H1 (cell line): ENCODE data around the gene GAPDHS. TPM values are rescaled to one million over a fixed set of nuclear protein-coding genes. Genes with fewer than 3 reads are reported as not detected.

Experiments
- CTCF ChIA-PET: fragments of 300-600 bp; sonication (Branson Sonifier 250); formaldehyde crosslinking; loops from one replicate; lab custom pipeline; 2021; ENCODE audit not compliant: partially characterized antibody; lab: Charles Lee
- POLR2A ChIA-PET: fragments of 300-600 bp; sonication (Branson Sonifier 250); formaldehyde crosslinking; loops from one replicate; lab custom pipeline; 2021; ENCODE audit warnings: inconsistent platforms; ENCODE audit not compliant: partially characterized antibody; lab: Charles Lee
- DNase-seq, 2 experiments: peaks; one replicate each; pipeline versions ENCODE4 v3.0.0 to v3.0.0-alpha.2; 2010 to 2022; ENCODE audit warnings: low spot score in 2 of 2, low read depth in 1 of 2, mixed read lengths in 1 of 2
- FAIRE-seq: peaks from 2 replicates; lab custom pipeline; 2011; peaks lifted over from hg19 to GRCh38; lab: Jason Lieb, UNC
- H2AFZ ChIP-seq: 2 replicates; pipeline ENCODE4 v1.8.1; 2012; ENCODE audit warnings: low read length, inconsistent platforms
- H2AK5ac ChIP-seq: 2 replicates; pipeline ENCODE4 v1.6.1; 2013; ENCODE audit warnings: low read depth, low read length
- H2BK120ac ChIP-seq: replicated peaks from 2 replicates; pipeline ENCODE3; 2013; ENCODE audit warnings: low read depth, low read length, inconsistent platforms
- H2BK12ac ChIP-seq: 2 replicates; pipeline ENCODE4 v1.6.1; 2013; ENCODE audit warnings: low read depth, low read length
- H2BK15ac ChIP-seq: 2 replicates; pipeline ENCODE4 v1.6.1; 2013; ENCODE audit warnings: low read length
- H2BK20ac ChIP-seq: 2 replicates; pipeline ENCODE4 v1.6.1; 2013; ENCODE audit warnings: low read length
- H2BK5ac ChIP-seq: 2 replicates; pipeline ENCODE4 v1.6.1; 2013; ENCODE audit warnings: low read depth, low read length
- H3K14ac ChIP-seq: 2 replicates; pipeline ENCODE4 v1.6.1; 2013; ENCODE audit warnings: inconsistent platforms; ENCODE audit not compliant: insufficient read length
- H3K18ac ChIP-seq: 2 replicates; pipeline ENCODE4 v1.6.1; 2013; ENCODE audit warnings: low read length; ENCODE audit errors: extremely low read depth
- H3K23ac ChIP-seq: 2 replicates; pipeline ENCODE4 v1.6.1; 2013; ENCODE audit warnings: inconsistent platforms; ENCODE audit not compliant: insufficient read length
- H3K23me2 ChIP-seq: 2 replicates; pipeline ENCODE4 v1.6.1; 2013; ENCODE audit warnings: low read depth, low read length
- H3K27ac ChIP-seq: 2 replicates; pipeline ENCODE4 v1.6.1; 2011; ENCODE audit warnings: low read depth, low read length, inconsistent platforms
- H3K27me3 ChIP-seq, 4 experiments: replicated peaks in 1 of 4; 1 replicate in 1 of 4; 2 replicates in 3 of 4; pipeline versions ENCODE4 v1.6.1 to v1.8.1; 2011 to 2013; ENCODE audit warnings: low read length in 3 of 4, mild to moderate bottlenecking in 3 of 4, inconsistent platforms in 2 of 4, mixed read lengths in 2 of 4, moderate library complexity in 1 of 4; ENCODE audit not compliant: control insufficient read depth in 3 of 4, insufficient read depth in 3 of 4; ENCODE audit errors: extremely low read depth in 1 of 4
- H3K36me3 ChIP-seq, 4 experiments: 2 replicates each; pipeline versions ENCODE4 v1.6.1 to v1.8.1; 2011 to 2013; ENCODE audit warnings: mild to moderate bottlenecking in 4 of 4, low read length in 3 of 4, moderate library complexity in 2 of 4, control low read depth in 1 of 4, inconsistent platforms in 1 of 4; ENCODE audit not compliant: insufficient read depth in 4 of 4, control insufficient read depth in 2 of 4
- H3K4ac ChIP-seq: replicated peaks from 2 replicates; pipeline ENCODE3; 2013; ENCODE audit warnings: low read length, low read depth, mixed read lengths, inconsistent platforms; ENCODE audit not compliant: insufficient read length
- H3K4me1 ChIP-seq, 4 experiments: replicated peaks in 1 of 4; 1 replicate in 1 of 4; 2 replicates in 3 of 4; pipeline versions ENCODE4 v1.6.1 to v1.8.1; 2011 to 2013; ENCODE audit warnings: low read length in 3 of 4, inconsistent platforms in 2 of 4, mixed read lengths in 1 of 4; ENCODE audit not compliant: insufficient read depth in 4 of 4, control insufficient read depth in 3 of 4
- H3K4me2 ChIP-seq, 2 experiments: 2 replicates each; pipeline versions ENCODE4 v1.6.1 to v1.8.1; 2011 to 2013; ENCODE audit warnings: low read depth in 2 of 2, low read length in 2 of 2, control low read depth in 1 of 2, inconsistent platforms in 1 of 2, mild to moderate bottlenecking in 1 of 2; ENCODE audit not compliant: insufficient read depth in 1 of 2
- H3K4me3 ChIP-seq, 4 experiments: fragments of 200-600, 300-600 bp in 1 of 4; sonication (generic), shearing (Covaris generic), sonication (Bioruptor Twin) in 1 of 4; 2 replicates each; pipeline versions ENCODE4 v1.5.1 to v1.8.1; 2011 to 2016; ENCODE audit warnings: low read length in 4 of 4, low read depth in 3 of 4, control low read depth in 2 of 4, inconsistent platforms in 2 of 4, mild to moderate bottlenecking in 2 of 4, mixed read lengths in 1 of 4, moderate library complexity in 1 of 4; ENCODE audit not compliant: insufficient read depth in 2 of 4; ENCODE audit errors: extremely low read depth in 1 of 4
- H3K56ac ChIP-seq: replicated peaks from 2 replicates; pipeline ENCODE3; 2013; ENCODE audit warnings: low read depth, mild to moderate bottlenecking, mixed read lengths, low read length, inconsistent platforms; ENCODE audit not compliant: insufficient read length
- H3K79me1 ChIP-seq: 2 replicates; pipeline ENCODE4 v1.6.1; 2013; ENCODE audit warnings: low read depth, low read length, control low read depth
- H3K79me2 ChIP-seq, 2 experiments: 2 replicates each; pipeline versions ENCODE4 v1.6.1 to v1.8.1; 2012 to 2013; ENCODE audit warnings: low read length in 2 of 2, mild to moderate bottlenecking in 2 of 2, inconsistent platforms in 1 of 2; ENCODE audit not compliant: insufficient read depth in 2 of 2, control insufficient read depth in 1 of 2
- H3K9ac ChIP-seq, 4 experiments: replicated peaks in 1 of 4; 1 replicate in 1 of 4; 2 replicates in 3 of 4; pipeline versions ENCODE4 v1.6.1 to v1.8.1; 2011 to 2013; ENCODE audit warnings: low read depth in 3 of 4, low read length in 3 of 4, control low read depth in 2 of 4, mild to moderate bottlenecking in 2 of 4, moderate library complexity in 2 of 4, inconsistent platforms in 1 of 4; ENCODE audit errors: extremely low read depth in 1 of 4
- H3K9me3 ChIP-seq, 2 experiments: 2 replicates each; pipeline versions ENCODE4 v1.6.1 to v1.8.1; 2012 to 2013; ENCODE audit warnings: mild to moderate bottlenecking in 2 of 2, moderate library complexity in 2 of 2, control low read depth in 1 of 2, inconsistent platforms in 1 of 2, low read depth in 1 of 2, low read length in 1 of 2, mixed read lengths in 1 of 2; ENCODE audit not compliant: insufficient read depth in 2 of 2
- H4K20me1 ChIP-seq, 2 experiments: replicated peaks in 1 of 2; 2 replicates each; pipeline versions ENCODE3 to v1.8.1; 2011 to 2013; ENCODE audit warnings: inconsistent platforms in 2 of 2, low read length in 2 of 2, mild to moderate bottlenecking in 1 of 2; ENCODE audit not compliant: insufficient read depth in 2 of 2, control insufficient read depth in 1 of 2
- H4K5ac ChIP-seq: 2 replicates; pipeline ENCODE4 v1.6.1; 2013; ENCODE audit warnings: low read length, low read depth, mixed read lengths, inconsistent platforms; ENCODE audit not compliant: insufficient read length
- H4K8ac ChIP-seq: 2 replicates; pipeline ENCODE4 v1.8.0; 2013; ENCODE audit warnings: mild to moderate bottlenecking, moderate library complexity, low read length, inconsistent platforms; ENCODE audit not compliant: insufficient read depth; ENCODE audit errors: extremely low read depth
- H4K91ac ChIP-seq: replicated peaks from 2 replicates; pipeline ENCODE3; 2013; ENCODE audit warnings: low read length, mixed read lengths, inconsistent platforms; ENCODE audit not compliant: insufficient read length
- CHD1 ChIP-seq: IDR thresholded peaks from 2 replicates; pipeline ENCODE4 v1.6.1; 2012; ENCODE audit warnings: low read depth, low read length, improper control_type of control experiment
- CREB1 ChIP-seq: IDR thresholded peaks from 2 replicates; pipeline ENCODE4 v1.6.1; 2012; ENCODE audit warnings: inconsistent platforms
- MAFK ChIP-seq: IDR thresholded peaks from 2 replicates; pipeline ENCODE4 v1.6.1; 2012; ENCODE audit warnings: low read depth, mild to moderate bottlenecking, improper control_type of control experiment, low read length
- RAD21 ChIP-seq, 2 experiments: IDR thresholded peaks in 1 of 2; conservative IDR thresholded peaks in 1 of 2; 2 replicates each; pipeline ENCODE4 v1.6.1; 2011; ENCODE audit warnings: low read depth in 2 of 2, low read length in 2 of 2, improper control_type of control experiment in 1 of 2, inconsistent platforms in 1 of 2, mild to moderate bottlenecking in 1 of 2, moderate library complexity in 1 of 2
- SIN3A ChIP-seq, 2 experiments: IDR thresholded peaks in 1 of 2; conservative IDR thresholded peaks in 1 of 2; 2 replicates each; pipeline ENCODE4 v1.6.1; 2011 to 2012; ENCODE audit warnings: low read length in 2 of 2, improper control_type of control experiment in 1 of 2, low read depth in 1 of 2, mild to moderate bottlenecking in 1 of 2
- SIRT6 ChIP-seq: IDR thresholded peaks from one replicate; pipeline ENCODE4 v1.7.1; 2012; ENCODE audit warnings: low read length, inconsistent platforms
- USF2 ChIP-seq: IDR thresholded peaks from 2 replicates; pipeline ENCODE4 v1.6.1; 2011; ENCODE audit warnings: low read length, improper control_type of control experiment
- WGBS, 2 experiments: shearing (Covaris generic) in 1 of 2; methylation state at CpG; one replicate each; pipeline versions ENCODE4 v1.1.6 to v1.1.7; 2013 to 2015; ENCODE audit warnings: low lambda C conversion rate in 2 of 2, mixed read lengths in 2 of 2, inconsistent platforms in 1 of 2, low coverage in 1 of 2, missing lambda C conversion rate in 1 of 2; ENCODE audit not compliant: insufficient replicate concordance in 2 of 2, insufficient coverage in 1 of 2, insufficient read length in 1 of 2; ENCODE audit errors: extremely low coverage in 1 of 2, missing lambda C conversion rate in 1 of 2; 5-methylcytosine and 5-hydroxymethylcytosine counted together
- polyA plus RNA-seq, 7 experiments: library from polyadenylated mRNA; depleted of rRNA in 3 of 7; stranded (reverse) in 5 of 7; unstranded in 2 of 7; fragments of >200 nt in 5 of 7; fragments of 200-250 nt in 2 of 7; gene quantifications; 1 replicate in 5 of 7; 2 replicates in 1 of 7; 4 replicates in 1 of 7; pipeline versions ENCODE4 v1.2.1 to v1.2.3, GENCODE V29; 2011 to 2013; ENCODE audit warnings: missing spikeins in 2 of 7, mixed read lengths in 2 of 7
- total RNA-seq: library from RNA; stranded (reverse); fragmentation: NEBNext Ultra II Directional; extraction: Animal tissue kit (Norgen Biotek cat#: 25700); gene quantifications from 2 replicates; pipeline ENCODE4 v1.2.1, GENCODE V29; 2021
- TF ChIP-seq, protein P1 (sequence below): IDR thresholded peaks from 2 replicates; pipeline ENCODE4 v1.6.1; 2011; ENCODE audit warnings: low read depth, mild to moderate bottlenecking, low read length; ENCODE audit not compliant: insufficient read depth

Gene GAPDHS
- total and polyA plus RNA-seq, 2 of the 8 experiments (the other 6 are each of a cell fraction or from before 2014, with no cell fraction given): 0.26 TPM; not detected in 1

DNA sequence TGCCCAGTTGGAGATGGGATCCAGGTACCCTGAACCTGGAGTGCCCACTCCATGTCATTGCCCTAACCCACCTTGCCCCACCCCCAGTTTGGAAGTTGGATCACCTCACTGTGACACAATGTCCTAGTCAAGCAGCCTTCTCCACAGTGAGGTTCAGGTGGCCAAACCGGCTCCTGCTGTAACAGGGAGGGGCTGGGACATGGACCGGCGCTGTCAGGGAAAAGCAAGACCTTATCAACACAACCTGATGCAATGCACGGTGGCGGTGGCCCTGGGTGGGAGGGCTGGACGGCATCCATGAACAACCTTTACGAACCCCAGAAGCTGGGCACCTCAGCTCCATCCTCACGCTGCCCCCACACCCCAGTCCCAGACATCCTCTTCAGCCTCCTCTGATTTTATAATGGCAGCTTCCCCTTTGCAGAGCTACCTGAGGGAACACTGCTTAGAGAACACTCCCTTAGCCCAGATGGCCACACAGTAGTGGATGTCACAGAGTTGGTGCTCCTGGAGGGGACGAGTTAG lies 41.4 kb upstream of the GAPDHS start:
- POLR2A ChIA-PET: interaction anchor here (0.6 to 3.8 kb wide), 5 partner anchors 9 to 18 kb away, joined by 3 to 20 read pairs (median 13); no protein-coding TSS in a partner anchor
- no peak overlapping the region for H2BK20ac ChIP-seq
- DNase-seq: no peak
- TF ChIP-seq SIRT6 (no peak), CREB1 (no peak), CHD1 (no peak), RAD21 (IDR thresholded peaks at IDR 0.05 in 1 of 2, conservative IDR thresholded peaks at IDR 0.05 in 1 of 2; ENCODE audit: low read depth in 2 of 2, low read length in 2 of 2) (no peak), SIN3A (conservative IDR thresholded peaks at IDR 0.05 in 1 of 2, IDR thresholded peaks at IDR 0.05 in 1 of 2; ENCODE audit: low read depth in 1 of 2, low read length in 2 of 2) (no peak), MAFK (no peak), USF2 (no peak)
- TF ChIP-seq, protein P1, sequence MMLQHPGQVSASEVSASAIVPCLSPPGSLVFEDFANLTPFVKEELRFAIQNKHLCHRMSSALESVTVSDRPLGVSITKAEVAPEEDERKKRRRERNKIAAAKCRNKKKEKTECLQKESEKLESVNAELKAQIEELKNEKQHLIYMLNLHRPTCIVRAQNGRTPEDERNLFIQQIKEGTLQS: no peak

More for the DNA sequence above, 41.4 kb upstream of the GAPDHS start:
- Histone ChIP-seq H3K4me3 (no peak overlapping the region), H4K91ac (no peak overlapping the region), H2BK12ac (no peak overlapping the region), H3K4me1 (peaks cover 0 to 5% (median 3%) of the 10 kb centered on the region in 4 experiments; a peak in 3 of 7 replicates), H3K79me2 (no peaks in the 10 kb centered on the region), H3K23me2 (no peaks in the 10 kb centered on the region; the same call in 1 of the 2 replicates), H3K27ac (no peak overlapping the region), H2AK5ac (no peak overlapping the region), H3K18ac (no peak overlapping the region), H3K4me2 (no peak overlapping the region), H3K79me1 (no peaks in the 10 kb centered on the region; the same call in 1 of the 2 replicates), H3K23ac (no peak overlapping the region), H4K5ac (no peak overlapping the region), H4K20me1 (peaks cover 0 to 3% of the 10 kb centered on the region in 2 experiments), H3K9me3 (no peaks in the 10 kb centered on the region), H2BK15ac (no peak overlapping the region), H2BK5ac (no peak overlapping the region), H2BK120ac (no peak overlapping the region), H3K56ac (no peak overlapping the region), H3K4ac (no peak overlapping the region), H3K27me3 (no peaks in the 10 kb centered on the region; a peak in 2 of 7 replicates), H3K36me3 (no peaks in the 10 kb centered on the region), H4K8ac (no peak overlapping the region), H3K14ac (no peak overlapping the region), H3K9ac (no peak overlapping the region), H2AFZ (no peak overlapping the region)
- CTCF ChIA-PET: interaction anchor here (0.8 to 3.0 kb wide), 11 partner anchors 9 to 141 kb away, joined by 3 to 21 read pairs (median 4); partner anchors contain the start of gene FFAR3
- no peak for FAIRE-seq
- WGBS, 2 experiments: 89% methylated on average over 8 of the region's 9 CpGs; no CpG with 5 or more reads in 1 of the 2 experiments
